GM18858 (cell line): ENCODE measurements around the gene MRAP.

Experiments
- ATAC-seq: cut with Tn5 transposase; IDR thresholded peaks from one replicate; pipeline ENCODE4 v1.9.1; 2021; ENCODE audit not compliant: unreplicated experiment

MRAP gene

DNA sequence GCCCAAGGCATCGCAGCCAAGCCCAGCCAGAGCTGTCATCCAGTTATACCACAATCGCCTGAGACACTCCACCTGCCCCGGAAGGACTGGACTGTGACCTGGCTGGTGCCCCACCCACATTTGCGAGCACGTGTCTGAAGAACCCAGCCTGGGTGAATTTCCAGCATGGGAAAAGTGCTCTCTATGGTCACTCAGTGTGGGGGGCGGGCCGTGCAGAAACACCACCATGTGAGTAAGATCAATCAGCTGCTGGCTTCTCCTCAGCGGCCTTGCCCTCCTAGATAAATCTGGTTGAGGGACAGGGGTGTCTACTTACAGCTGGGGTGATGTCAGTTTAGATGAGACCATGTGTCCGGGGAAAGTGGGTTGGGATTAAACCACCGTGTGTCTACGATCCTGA is 49.3 kb downstream of the MRAP start:
- ATAC-seq, result no peak

DNA sequence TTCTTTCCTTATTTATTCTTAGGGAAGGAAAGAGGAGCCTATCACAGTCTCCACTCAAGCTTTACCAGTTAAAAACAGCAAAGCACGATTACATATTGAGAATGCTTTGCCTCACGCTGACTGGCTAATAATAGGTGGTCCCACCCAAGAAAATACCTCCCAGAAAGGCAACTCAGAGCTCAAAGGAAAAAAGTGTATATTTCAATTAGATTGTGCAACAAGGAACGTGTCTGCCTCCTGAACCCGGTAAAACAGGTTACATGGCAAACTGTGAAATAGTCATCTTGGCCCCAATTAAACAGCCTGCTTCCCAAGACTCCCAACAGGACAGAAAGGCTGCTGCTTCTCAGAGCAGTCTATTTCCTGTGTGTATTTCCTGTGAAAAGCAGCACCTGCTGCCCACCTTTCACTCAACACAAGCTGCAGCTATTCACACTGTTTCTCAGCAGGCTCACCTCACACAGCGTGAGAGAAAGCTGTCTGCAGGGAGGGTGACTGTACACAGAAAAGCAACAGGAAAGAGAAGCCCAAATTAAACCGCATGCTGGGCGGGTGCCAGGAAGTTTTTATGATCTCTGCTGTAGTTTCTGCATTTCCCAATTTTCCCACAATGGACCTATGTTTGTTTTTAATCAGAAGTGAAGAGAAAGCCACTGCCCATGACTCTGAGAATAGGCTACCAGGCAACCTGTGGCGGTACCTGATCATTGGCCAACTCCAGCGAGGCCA is 50.1 kb downstream of the MRAP start:
- no peak for ATAC-seq

DNA sequence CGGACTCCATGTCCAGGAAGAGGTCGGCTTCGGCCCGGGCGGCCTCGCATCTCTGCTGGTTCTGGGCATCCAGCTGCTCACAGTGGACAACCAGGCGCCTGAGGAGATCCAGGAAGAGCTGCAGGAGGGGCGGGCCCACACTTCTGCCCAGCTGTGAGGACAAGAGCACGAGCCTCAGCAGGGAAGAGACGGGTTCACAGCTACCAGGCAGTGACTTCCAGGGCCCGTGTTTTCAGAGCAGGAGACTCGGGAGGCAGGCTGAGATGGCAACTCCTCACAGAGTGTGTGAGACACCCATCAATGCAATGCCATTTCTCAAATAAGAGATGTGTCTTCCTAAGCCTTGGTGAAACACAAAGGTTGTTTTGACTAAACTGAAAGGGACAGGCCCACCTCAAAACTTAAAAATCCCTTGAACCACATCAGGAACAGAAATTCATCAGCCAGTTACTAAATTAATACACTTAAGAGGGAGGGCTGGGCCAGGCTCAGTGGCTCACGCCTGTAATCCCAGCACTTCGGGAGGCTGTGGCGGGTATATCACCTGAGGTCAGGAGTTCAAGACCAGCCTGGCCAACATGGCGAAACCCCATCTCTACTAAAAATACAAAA is 50.8 kb downstream of the MRAP start:
- no peak for ATAC-seq

DNA sequence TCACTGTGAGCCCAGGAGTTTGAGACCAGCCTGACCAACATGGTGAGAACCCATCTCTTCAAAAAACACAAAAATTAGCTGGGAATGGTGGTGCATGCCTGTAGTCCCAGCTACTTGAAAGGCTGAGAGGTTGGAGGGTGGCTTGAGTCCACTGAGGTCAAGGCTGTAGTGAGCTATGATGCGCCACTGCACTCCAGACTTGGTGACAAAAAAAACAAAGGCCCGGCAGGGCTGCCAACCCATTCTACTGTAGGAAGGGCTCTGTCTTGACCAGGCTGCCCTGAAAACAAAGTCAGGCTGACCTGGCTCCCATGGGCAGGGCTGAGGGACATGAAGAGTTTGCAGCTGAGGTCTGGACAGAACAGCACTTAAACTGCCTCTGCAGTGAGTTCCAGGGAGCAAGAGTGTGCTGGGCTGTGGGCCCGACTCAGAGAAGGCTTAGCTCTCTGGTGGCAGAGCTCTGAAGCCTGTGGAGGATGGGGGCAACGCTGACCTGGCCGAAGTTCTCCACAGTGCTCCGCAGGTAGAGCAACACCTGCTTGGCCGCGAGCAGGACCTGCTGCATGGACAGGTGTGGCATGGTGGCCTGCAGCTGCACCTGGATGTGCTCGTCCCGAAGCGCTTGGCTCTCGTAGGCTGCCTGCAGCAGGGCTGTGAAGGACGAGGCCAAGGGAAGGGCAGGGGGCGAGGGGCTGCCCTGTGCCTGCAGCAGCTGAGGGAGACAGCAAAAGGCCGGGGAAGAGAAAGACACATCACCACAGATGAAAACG is 51.7 kb downstream of the MRAP start:
- no peak for ATAC-seq

DNA sequence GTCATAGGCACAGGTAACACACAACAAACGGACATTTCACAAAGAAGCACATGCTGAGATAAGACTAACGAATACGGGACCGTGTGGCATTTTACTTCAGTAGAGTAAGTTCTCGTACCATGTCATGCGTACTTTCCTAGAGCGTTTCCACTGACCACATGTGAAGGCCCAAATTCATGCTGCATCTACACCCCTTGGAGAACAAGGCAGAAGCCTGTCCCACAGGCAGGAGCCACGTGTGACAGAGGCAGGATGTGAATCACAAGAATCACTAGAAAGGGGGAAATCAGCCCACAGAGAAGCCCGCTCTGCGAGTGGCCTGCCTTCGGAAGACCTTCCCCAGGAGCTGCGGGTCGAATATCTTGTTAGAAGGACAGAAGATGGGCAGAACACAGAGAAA is 52.3 kb downstream of the MRAP start:
- no peak for ATAC-seq

DNA sequence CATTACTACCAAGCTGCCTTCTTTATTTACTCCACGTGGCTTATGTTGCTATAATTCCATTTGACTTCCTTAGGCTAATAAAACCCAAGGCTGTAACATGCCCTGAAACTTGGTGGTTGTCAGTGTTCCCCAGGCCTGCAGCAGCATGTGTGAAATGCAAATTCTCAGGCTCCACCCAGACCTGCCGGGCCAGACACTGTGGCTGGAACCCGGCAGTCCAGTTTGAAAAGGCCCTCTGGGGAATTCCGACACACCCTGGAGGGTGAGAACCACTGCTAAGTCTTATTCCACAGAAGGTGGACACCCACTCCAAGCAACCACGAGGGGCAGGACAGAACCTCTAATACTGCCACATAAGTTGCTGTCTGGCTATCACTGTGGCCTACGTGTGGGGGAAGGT is 52.8 kb downstream of the MRAP start:
- ATAC-seq, result no peak

DNA sequence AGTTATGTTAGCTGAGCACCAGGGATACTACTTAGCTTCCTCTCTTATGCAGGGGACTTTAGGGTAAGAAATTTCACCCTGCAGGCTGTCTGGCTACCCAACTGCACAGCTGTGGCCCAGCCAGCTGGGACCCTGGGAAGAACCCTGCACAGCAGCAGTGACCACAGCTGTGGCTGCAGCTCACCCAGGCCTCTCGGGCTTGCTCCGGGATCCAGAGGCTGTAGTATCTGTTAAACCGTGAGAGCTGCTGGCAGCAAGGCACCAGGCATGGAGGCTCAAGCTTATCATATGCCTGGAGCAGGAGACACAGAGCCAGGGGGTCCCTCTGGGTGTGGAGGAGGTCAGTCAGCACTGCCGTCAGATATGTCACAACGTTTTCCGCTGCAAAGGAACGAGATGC is 53.9 kb downstream of the MRAP start:
- ATAC-seq, result no peak

DNA sequence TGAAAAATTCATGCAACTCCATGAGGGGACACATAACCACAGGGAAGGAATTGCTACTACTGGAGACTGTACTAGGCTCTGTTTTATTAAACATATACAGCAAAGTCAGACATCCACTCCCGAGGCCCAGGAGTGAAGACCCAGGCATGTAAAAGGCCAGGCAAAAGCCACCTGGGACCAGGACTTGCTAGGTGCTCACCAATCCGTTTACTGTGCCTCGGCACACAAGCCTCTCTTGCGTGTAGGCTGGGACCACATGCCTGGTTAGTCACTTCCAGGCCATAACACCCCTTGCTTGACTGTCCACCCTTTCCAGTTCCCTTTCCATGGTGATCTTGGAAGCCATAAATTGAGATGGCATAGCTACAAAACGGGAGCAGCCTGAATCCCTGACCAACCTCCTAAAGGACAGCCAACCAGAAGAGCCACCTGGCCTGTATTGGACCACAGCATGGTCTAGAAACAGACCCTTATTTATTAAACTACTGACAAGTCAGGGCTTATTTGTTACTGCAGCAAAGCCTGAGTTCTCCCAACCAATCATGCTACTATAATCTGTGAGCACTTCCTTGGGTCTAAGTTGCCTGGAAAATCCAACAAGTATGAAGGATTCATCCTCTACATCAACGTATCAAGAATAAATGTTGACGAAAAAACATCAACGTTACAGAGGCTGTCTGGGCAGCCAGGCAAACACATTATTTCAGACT is 54.5 kb downstream of the MRAP start:
- no peak for ATAC-seq

DNA sequence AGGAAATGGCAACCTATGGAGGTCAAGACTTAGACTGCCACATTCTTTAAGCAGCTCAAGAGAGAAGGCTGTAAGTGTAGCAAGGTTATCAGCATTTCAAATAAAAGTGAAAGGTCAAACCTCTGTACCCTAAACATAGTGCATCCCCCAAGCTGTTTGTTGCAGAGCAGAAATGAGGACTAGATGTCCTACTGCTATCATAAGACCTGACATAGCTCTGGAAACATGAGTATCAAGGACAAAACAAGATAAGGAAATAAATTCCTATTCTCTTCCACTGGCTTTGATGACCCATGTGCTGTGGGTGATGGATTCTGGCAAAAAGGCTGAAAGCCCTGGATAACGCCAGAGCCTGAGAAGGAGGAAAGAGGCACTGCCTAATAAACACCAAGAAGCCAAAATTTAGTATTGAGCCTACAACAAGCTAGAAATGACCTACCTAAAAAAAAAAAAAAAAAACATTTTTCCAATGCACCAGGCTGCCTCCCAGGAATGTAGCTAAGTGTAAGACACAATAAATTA is 58.3 kb downstream of the MRAP start:
- ATAC-seq, result no peak

DNA sequence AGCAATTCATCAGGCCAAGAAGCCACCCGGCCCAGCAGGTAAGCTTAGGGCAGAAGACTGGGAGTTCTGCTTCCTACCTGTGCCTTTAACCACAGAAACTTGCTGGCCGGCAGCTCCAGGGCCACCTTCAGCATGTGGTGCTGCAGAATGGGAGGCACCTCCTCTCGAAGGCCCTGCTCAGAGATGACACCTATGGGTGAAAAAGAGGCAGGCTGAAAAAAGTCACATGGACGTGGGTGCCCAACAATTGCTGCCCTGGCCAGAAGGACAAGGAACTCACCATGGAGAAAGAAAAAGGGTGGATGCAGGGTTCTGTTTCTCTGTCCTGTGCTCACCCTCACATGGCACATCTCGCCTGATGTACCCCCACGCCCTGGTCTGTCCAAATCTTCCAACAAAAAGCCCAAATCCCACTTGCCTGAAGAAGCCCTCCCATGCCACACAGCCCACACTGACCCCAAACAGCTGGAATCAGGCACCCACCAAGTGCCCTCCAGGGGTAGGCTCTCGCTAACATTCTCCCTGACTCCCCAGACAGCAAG is 61.1 kb downstream of the MRAP start:
- no peak for ATAC-seq

DNA sequence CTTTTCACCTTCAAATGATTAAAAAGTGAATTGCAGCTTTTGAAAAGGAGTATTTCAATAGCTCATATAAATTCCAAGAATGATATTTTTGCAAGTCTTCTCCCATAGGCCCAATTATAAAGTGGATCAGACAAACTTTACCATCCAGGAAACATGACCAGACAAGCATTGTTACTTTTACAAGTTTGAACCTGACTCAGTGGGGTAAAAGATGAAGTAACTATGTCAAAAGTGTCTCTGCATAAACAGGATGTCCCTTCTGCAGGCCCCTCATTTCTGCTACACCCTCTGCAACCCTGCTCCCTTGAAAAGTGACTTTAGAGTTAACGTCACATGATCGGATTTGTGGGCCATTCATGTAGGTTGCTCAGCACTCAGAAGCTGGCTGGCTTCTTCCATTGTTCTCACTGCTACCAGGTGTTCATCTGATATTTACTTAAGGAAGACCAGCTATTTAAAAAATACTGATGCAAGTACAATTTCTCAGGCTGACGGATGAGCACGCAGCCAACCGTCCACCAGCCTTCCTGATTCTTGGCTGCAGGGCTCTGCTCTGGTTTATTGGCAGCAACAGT is 61.8 kb downstream of the MRAP start:
- no peak for ATAC-seq
